Measurements from ENCODE around the gene C1orf21.

C1orf21 gene

GRCh38 chr1:184563308-184563707 is 176.5 kb downstream of the C1orf21 start:
- peak; percentile 6 for DNase-seq

DNA sequence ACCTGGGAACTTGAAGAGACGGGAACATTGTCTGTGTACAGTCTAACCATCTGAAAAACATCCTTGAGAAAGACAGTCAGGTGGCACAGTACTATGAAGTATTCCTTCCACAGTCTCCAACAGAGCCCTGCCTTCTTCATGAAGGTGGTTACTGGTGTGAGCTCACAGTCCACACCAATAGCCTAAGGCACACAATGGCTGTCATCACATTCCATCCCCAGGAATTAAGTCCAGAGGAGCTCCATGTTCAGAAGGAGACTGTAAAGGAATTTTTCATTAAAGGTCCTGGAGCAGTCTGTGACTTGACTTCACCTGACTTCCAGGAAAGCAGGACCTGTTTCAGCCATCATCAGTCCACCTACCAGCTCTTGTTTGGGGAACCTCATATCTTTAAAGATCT is 180.2 kb downstream of the C1orf21 start:
- DNase-seq = no peak

DNA sequence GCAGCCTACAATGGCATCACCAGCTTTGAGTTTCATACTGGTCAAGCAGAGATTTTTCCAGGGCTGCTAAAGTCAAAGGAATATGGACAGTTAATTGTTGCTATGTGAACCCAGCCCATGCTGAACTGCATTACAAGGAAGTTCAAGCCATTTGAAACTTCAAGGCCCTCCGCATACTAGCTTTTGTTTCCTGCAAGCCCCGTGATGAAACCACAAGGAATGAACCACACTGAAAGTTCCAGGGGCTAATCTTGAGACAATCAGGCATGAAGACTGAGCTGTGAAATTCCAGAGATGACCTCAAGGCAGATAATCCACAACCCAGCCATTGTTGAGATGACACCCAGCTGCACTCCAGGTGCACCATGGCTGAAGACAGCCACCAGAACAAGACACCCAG is 180.8 kb downstream of the C1orf21 start:
- no peak for DNase-seq

- no peak for DNase-seq
Measured at GRCh38 chr1:184568148-184568547, 181.3 kb downstream of the C1orf21 start.

DNA sequence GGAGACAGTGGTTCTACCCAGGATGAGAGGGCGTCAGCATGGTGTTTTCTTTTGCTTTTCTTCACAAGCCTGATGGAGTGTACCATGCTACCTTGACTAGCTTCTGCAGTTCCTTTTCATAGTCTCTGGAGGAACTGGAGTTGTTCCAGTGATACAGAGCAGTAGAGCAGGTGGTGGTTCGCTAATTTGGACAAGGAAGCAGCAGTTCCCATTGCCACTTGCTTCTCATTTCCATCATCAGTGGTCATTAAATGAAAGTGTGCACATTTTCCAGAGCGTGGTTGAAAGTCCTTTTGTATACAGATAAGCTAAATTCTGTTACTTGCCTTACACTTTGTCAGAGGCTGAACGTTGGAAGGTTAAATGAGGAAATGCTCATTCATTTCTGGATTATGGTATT is 182.3 kb downstream of the C1orf21 start:
- no peak for DNase-seq

- DNase-seq = no peak
Measured at GRCh38 chr1:184574588-184574987, 187.8 kb downstream of the C1orf21 start.

- no peak for DNase-seq
Measured at GRCh38 chr1:184576822-184577221, 190.0 kb downstream of the C1orf21 start.

GRCh38 chr1:184577319-184577718 is 190.5 kb downstream of the C1orf21 start:
- no peak for DNase-seq

GRCh38 chr1:184582411-184582810 is 195.6 kb downstream of the C1orf21 start:
- DNase-seq = no peak

DNA sequence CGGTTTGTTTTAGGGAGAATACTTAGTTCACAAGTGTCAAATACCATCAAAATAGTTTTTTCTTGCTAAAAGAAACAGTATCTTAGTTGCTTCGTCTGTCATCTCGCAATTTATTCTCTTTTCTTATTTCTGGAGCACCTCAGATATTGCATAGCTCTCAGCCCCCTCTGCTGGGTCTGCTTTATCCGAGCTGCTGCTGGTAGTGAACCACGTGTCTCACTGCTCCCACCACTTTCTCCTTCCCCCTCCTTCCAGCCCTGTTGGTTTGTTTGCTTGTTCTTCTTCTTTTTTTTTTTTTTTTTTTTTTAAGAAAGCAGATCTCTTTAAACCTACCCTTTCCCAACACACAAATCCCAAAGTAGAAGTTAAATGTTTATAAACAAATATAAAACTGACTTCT is 197.0 kb downstream of the C1orf21 start:
- DNase-seq = no peak

DNA sequence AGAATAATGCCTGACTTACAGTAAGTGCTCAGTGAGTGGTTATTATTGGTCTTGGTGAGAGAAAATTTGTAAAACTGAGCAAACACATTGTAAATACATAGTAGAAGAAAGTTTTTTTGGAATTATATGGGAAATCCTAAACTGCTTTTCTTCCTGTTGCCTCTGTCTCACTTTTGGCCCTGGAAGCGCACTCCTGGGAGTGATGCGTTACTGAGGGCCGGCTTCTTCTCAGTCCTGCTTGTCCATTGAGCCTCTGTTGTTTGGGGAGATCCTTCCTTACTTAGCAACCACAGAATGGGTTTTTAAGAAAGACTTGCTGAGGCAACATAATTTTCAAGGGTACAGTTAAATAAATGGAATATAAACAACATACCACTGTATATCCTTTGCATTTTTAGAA is 201.9 kb downstream of the C1orf21 start:
- DNase-seq = no peak

GRCh38 chr1:184590163-184590750 is 203.4 kb downstream of the C1orf21 start:
- no peak for DNase-seq

GRCh38 chr1:184593597-184593996 is 206.8 kb downstream of the C1orf21 start:
- DNase-seq = no peak

DNA sequence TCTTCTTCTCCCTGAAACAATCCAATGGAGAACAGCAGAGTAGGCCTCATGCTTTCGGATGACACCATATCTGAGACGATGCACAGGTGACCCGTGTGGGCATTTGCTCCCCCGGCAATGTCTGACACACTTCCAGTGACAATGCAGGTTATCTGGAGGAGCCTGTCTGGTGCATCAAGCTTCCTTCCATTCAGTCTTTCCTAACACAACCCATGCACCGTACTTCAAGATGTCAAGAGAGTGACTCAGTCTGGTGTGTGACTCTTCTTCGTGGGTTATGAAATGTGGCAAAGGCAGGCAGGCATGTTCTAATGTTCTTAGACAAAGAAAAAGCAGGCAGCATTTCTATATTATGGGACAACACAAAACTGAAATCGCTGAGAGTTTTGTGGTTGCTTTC is 208.8 kb downstream of the C1orf21 start:
- DNase-seq = no peak

DNA sequence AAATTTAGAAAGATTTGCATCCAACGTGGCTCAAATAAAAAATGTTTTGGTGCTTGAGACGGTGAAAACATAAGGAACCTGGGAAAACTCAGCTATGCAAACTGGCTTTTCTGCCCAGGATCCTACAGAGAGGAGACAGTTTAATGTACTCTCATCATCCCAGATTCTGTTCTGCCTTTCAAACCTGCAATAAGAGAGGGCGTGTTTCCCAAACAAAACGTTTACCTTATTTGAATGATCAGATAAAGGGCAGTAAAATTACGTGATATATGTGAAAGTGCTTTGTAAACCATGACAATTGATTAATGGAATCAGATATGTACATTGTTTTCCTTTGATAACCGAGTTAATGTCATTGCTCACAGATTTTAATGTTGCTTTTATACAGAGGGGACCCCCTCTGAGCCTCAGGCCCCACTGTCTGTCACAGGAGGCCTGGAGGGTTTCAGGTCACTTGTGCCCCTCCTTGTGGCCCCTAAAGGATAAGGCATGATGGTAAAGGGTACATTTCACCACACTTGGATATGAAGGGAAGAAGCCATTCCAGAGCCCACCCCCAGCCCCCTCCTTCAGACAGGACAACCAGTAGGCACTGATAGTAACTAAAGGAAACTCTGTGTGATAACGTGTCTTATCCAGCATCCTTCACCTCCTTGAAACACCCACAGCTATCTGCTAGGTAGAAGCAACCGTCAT is 210.3 kb downstream of the C1orf21 start:
- no peak for DNase-seq

DNA sequence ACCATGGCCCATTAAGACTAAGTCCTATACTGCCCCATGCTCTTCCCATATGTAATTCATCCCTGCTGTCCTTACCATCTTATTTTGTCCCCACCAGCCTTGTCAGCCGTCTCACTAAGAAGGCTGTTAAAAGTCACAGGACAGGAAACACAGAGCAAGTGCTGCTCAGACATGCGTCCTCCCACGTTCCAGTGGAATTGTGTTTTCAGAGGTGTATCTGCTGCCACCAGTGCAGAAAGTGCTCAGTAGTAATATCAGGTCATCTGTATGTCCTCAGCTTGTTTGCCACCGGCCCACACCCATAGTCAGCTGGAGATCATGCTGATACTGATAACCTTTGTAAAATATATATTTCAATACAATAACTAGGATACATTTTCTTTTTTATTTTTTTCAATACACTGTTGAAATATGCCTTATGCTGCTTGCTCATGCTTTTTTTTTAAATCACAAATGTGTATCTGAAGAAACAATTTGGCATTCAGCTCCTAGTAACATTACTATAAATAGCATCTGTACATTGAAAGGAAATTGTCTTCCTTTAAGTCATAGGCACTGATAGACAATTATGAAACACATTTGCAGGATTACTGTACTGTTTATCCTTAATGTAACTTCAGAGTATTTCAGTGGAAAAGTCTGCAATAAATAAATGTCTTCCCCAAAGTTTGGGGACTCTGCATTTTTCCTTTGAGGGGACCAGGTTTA is 211.0 kb downstream of the C1orf21 start:
- no peak for DNase-seq

DNA sequence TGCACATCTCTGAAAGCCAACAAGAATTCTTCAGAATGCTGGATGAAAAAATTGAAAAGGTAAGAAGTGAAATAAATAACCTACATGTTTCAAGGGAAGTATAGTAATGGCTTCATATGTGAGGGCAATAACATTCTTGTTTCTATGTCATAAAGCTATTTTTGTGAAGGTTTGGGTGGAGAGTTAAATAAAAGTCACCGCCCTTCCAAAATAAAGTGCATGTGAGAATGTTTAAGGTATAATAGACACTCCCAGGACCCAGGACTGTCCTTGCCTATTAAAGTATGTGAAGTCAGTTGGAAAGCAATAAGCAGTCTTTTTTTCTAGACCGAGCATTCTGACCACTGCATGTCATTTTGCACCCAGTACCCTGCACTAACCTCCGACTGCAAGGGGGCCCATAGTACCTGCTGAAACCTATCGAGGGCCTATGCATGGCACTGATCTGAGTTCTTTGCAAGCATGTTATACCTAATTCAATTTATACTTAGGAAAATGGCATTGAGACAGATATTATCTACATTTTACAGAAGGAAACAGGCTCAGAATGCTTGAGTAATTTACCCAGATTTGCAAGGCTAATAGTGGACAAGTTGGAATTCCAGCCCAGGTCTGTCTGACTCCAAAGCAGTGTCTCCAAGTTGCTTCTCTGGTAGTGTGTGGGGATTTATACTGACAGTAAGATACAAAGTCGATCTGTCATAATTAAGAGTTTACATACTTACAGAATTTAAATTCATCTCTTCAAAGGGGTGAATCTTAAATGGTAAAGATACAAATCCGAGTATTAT is 211.8 kb downstream of the C1orf21 start:
- DNase-seq = no peak

DNA sequence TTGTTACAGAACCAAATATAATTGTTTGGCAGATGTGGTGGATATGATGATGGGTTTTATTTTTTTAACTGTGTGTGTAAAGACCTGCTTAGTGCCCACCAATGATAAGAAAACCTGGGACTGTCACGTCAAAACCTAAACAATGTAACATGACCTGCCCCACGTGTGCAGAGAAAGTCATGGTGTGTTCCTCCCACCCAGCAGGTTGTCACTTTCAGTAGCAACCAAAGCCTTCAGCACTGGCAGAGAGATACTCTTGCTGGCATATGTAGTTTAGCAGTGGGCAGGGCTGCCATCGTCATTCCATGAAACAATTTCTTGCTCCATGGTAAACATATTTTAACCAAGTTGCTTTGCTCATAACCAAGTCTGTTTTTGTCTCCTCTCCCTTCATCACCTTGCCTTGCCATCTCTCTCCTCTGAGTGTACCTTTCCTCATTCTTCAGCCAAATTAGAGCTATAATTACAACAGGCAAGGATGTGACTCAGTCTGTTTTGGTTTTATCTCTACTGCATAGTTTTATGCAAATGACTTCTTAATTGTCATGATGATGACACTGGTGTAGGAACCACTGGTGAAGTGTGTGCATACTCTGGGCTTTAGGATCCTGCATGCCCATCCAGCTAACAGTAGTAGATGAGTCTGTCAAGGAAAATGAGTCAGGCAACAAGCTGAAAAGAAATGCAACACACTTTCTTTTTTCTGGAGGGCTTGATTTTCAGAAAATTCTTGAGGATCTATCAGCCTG is 217.5 kb downstream of the C1orf21 start:
- no peak for DNase-seq

DNA sequence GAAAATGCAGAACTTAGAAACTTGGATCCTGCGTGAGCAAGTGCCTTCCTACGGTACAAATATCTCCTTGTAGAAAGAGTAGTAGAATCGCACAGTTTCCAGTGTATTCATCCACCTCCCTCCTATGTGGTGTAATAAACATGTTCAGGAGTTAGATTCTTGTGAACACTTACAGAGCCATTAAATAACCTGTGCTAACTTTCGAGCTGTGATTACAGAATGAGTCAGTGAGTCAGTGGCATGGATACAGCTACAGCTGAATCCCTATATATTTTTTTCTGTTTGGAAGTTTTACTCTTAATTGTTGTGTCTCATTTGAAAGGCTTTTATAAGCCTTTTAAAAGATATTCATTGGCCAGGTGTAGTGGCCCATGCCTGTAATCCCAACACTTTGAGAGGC is 219.1 kb downstream of the C1orf21 start:
- DNase-seq = no peak

DNA sequence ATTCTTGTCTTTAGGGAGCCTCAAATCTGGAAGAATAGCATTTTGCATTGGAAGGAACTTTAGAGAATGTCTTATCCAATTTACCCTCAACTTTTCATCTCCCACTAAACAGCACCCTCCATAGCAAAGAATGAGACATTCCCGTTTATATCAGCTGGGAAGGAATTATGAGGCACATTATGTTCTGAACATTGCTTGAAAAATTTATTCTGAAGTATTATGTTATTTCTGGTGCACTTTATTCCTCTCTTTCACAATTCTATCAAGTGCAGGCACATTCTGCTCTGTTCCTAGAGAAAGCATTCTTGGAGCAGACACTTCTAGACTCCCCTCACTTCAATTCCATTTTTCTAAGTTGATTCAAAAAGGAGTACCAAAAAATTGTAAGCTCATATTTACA is 220.0 kb downstream of the C1orf21 start:
- no peak for DNase-seq

DNA sequence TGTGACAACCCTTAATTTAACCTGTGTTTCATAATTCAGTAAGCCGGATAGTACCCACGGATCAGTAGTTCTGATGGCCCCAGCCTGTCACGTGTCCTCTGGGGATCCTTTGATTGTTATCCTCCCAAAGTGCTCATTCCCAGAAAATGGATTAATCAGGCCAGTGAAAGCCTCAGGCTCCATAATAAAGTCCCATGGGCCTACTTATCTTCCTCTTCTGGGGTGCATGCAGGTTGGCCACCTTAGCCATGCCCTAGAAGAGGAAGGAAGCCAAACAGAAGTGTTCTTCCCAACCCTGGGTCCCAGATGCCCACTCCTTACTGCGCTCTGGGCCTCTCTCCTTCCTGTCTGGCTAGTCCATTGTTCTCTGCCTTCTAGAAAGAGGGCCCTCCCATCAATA is 221.8 kb downstream of the C1orf21 start:
- DNase-seq = no peak

DNA sequence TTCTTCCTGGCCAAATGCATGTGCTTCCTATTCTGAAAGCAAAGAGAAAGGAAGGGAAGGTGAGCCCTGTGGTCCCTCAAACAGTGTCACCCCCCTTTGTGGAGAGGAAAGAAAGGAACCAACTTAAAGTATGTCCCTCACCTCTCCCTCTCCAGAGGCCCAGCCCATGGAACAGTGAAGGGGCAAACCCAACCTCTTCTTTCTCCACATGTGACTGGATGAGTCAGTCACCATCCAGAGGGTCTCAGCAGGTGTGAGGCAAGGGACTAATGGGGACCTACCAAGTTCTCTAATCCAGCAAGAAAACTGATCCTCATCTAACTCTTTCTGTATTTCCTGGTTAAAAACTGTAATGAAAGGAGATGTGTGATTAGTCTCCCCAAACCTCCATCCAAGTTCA is 222.2 kb downstream of the C1orf21 start:
- DNase-seq = no peak

Measured in NCI-H1105 (cell line).